K562 (cell line): ENCODE results near the gene KIF26B. TPM values are rescaled to one million over a fixed set of nuclear protein-coding genes. Genes with fewer than 3 reads are reported as not detected.

Source experiments
- ATAC-seq: fragments of 200-7000 bp; cut with Tn5 transposase; 3 replicates; pipeline ENCODE4 v1.9.1; 2020; ENCODE audit warnings: moderate library complexity
- BruUV-seq: library from RNA; stranded (reverse); fragments of 400-500 nt; replicated peaks from 2 replicates; lab custom pipeline; 2021; lab: Mats Ljungman, UMichigan
- CTCF ChIA-PET: fragments of 300-600 bp; formaldehyde crosslinking; extraction: SDS; loops from one replicate; lab custom pipeline; 2021; ENCODE audit warnings: low intra/inter-chr PET ratio; lab: Yijun Ruan, JAX
- POLR2A ChIA-PET: fragments of 300-600, 350-650 bp; sonication (Branson Sonifier 250); formaldehyde crosslinking; extraction: SDS; loops from one replicate; lab custom pipeline; 2021; ENCODE audit warnings: antibody characterized with exemption, inconsistent platforms; lab: Yijun Ruan, JAX
- DNase-seq, 4 experiments: peaks; one replicate each; pipeline versions ENCODE4 v3.0.0 to v3.0.0-alpha.2; 2011 to 2018; ENCODE audit warnings: low spot score in 3 of 4, mixed read lengths in 3 of 4; ENCODE audit errors: extremely low read depth in 1 of 4
- FAIRE-seq: peaks from 2 replicates; lab custom pipeline; 2011; peaks lifted over from hg19 to GRCh38; lab: Jason Lieb, UNC
- H2AFZ ChIP-seq: 2 replicates; pipeline ENCODE4 v1.6.0; 2011; ENCODE audit warnings: low read depth, low read length, control low read depth, inconsistent platforms
- H3K27ac ChIP-seq: fragments of 200-600 bp; 3 replicates; pipeline ENCODE4 v1.8.0; 2011; ENCODE audit warnings: low read depth, mild to moderate bottlenecking, control low read depth, inconsistent platforms, low read length, moderate library complexity, mixed read lengths; ENCODE audit errors: extremely low read depth
- H3K27me3 ChIP-seq, 2 experiments: fragments of 300-600 bp in 1 of 2; 2 replicates in 1 of 2; 3 replicates in 1 of 2; pipeline versions ENCODE4 v1.6.0 to v1.8.0; 2011; ENCODE audit warnings: inconsistent platforms in 2 of 2, low read length in 2 of 2, mild to moderate bottlenecking in 1 of 2, mixed read lengths in 1 of 2, moderate library complexity in 1 of 2; ENCODE audit not compliant: control insufficient read depth in 2 of 2, insufficient read depth in 2 of 2
- H3K36me3 ChIP-seq: fragments of 300-600 bp; 3 replicates; pipeline ENCODE4 v1.8.0; 2011; ENCODE audit warnings: mild to moderate bottlenecking, low read length, inconsistent platforms; ENCODE audit not compliant: control insufficient read depth, insufficient read depth
- H3K4me1 ChIP-seq, 2 experiments: fragments of 200-600 bp in 1 of 2; replicated peaks in 1 of 2; 2 replicates in 1 of 2; 3 replicates in 1 of 2; pipeline versions ENCODE4 v1.5.1 to v1.8.0; 2011; ENCODE audit warnings: inconsistent platforms in 2 of 2, low read length in 2 of 2, mild to moderate bottlenecking in 1 of 2, mixed read lengths in 1 of 2, moderate library complexity in 1 of 2; ENCODE audit not compliant: control insufficient read depth in 2 of 2, insufficient read depth in 2 of 2
- H3K4me2 ChIP-seq: 2 replicates; pipeline ENCODE4 v1.6.1; 2011; ENCODE audit warnings: low read length, control low read depth, inconsistent platforms, mixed read lengths; ENCODE audit not compliant: insufficient read depth
- H3K4me3 ChIP-seq: fragments of 200-600 bp; sonication (generic), shearing (Covaris generic); 2 replicates; pipeline ENCODE4 v1.5.1; 2016; ENCODE audit warnings: control low read depth, inconsistent platforms
- H3K79me2 ChIP-seq: fragments of 200-600 bp; 3 replicates; pipeline ENCODE4 v1.8.0; 2011; ENCODE audit warnings: low read length, inconsistent platforms; ENCODE audit not compliant: control insufficient read depth, insufficient read depth
- H3K9ac ChIP-seq, 2 experiments: 2 replicates each; pipeline versions ENCODE4 v1.6.0 to v1.6.1; 2011; ENCODE audit warnings: low read depth in 2 of 2, low read length in 2 of 2, control low read depth in 1 of 2, inconsistent platforms in 1 of 2, mild to moderate bottlenecking in 1 of 2, mixed read lengths in 1 of 2; ENCODE audit not compliant: insufficient read depth in 1 of 2
- H3K9me1 ChIP-seq: one replicate; pipeline ENCODE4 v1.6.0; 2011; ENCODE audit warnings: inconsistent platforms, mild to moderate bottlenecking, low read length, moderate library complexity; ENCODE audit not compliant: control insufficient read depth, insufficient read depth
- H3K9me3 ChIP-seq: replicated peaks from 2 replicates; pipeline ENCODE4 v1.5.1; 2011; ENCODE audit warnings: low read depth, low read length, inconsistent platforms; ENCODE audit not compliant: control insufficient read depth, insufficient read depth
- H4K20me1 ChIP-seq: replicated peaks from 2 replicates; pipeline ENCODE4 v1.6.1; 2011; ENCODE audit warnings: low read length, inconsistent platforms, mixed read lengths; ENCODE audit not compliant: control insufficient read depth, insufficient read depth
- ATF1 ChIP-seq, 2 experiments: fragments of 450-650 bp in 1 of 2; IDR thresholded peaks; 2 replicates each; pipeline ENCODE4 v1.6.1; 2016; ENCODE audit warnings: missing compliant biosample characterization in 1 of 2, missing genetic modification characterization in 1 of 2
- CREB3 ChIP-seq: fragments of 450-650 bp; conservative IDR thresholded peaks from 2 replicates; pipeline ENCODE4 v1.6.1; 2016; ENCODE audit warnings: missing genetic modification characterization, low read depth, mild to moderate bottlenecking, missing compliant biosample characterization, moderate library complexity
- FOXA1 ChIP-seq: fragments of 450-650 bp; IDR thresholded peaks from 2 replicates; pipeline ENCODE4 v1.6.1; 2016; ENCODE audit warnings: mild to moderate bottlenecking, borderline replicate concordance
- RERE ChIP-seq: sonication (generic); formaldehyde crosslinking; IDR thresholded peaks from 2 replicates; pipeline ENCODE4 v1.8.0; 2023; ENCODE audit warnings: missing genetic modification reagents, mild to moderate bottlenecking, borderline replicate concordance
- SRF ChIP-seq, 2 experiments: fragments of 250-450, 450-650 bp in 1 of 2; sonication (Bioruptor Pico) in 1 of 2; sonication (generic) in 1 of 2; formaldehyde crosslinking; IDR thresholded peaks; 2 replicates each; pipeline versions ENCODE4 v1.5.0 to v1.5.1; 2020 to 2022; ENCODE audit warnings: mild to moderate bottlenecking in 1 of 2, missing genetic modification reagents in 1 of 2
- ZNF609 ChIP-seq: sonication (generic); formaldehyde crosslinking; IDR thresholded peaks from 2 replicates; pipeline ENCODE4 v1.8.1; 2023; ENCODE audit warnings: missing genetic modification reagents, mild to moderate bottlenecking, borderline replicate concordance
- WGBS: fragments of 100-300 bp; shearing (Covaris generic); methylation state at CpG from one replicate; pipeline ENCODE4 v1.1.6; 2016; ENCODE audit warnings: low coverage, mixed read lengths; ENCODE audit not compliant: insufficient coverage; ENCODE audit errors: missing lambda C conversion rate; 5-methylcytosine and 5-hydroxymethylcytosine counted together
- in situ Hi-C: fragments of 300-500 bp; cut with MboI; formaldehyde crosslinking; loops from 4 replicates; pipeline ENCODE4 v1.15.0; 2018; ENCODE audit warnings: inconsistent platforms, mixed read lengths
- intact Hi-C: fragments of 100-400 bp; cut with micrococcal nuclease; formaldehyde crosslinking; loops from 2 replicates; pipeline ENCODE4 v1.14.2; 2022
- polyA plus RNA-seq, 8 experiments: library from polyadenylated mRNA; depleted of rRNA in 4 of 8; stranded (reverse) in 5 of 8; unstranded in 3 of 8; fragments of >200 nt; fragmentation: Nextera tagmentation in 2 of 8; fragmentation: Illumina TruSeq in 1 of 8; extraction: Ambion mirVana in 2 of 8; extraction: Trizol in 1 of 8; gene quantifications; 2 replicates each; pipeline versions ENCODE4 v1.2.1 to v1.2.3, GENCODE V29; 2011 to 2014; ENCODE audit warnings: inconsistent platforms in 1 of 8, missing spikeins in 1 of 8
- total RNA-seq, 7 experiments: library from RNA; depleted of rRNA in 6 of 7; stranded (reverse); fragments of >200 nt in 6 of 7; fragmentation: Illumina TruSeq in 2 of 7; extraction: Trizol in 2 of 7; gene quantifications; 2 replicates each; pipeline versions ENCODE4 v1.2.1 to v1.2.3, GENCODE V29; 2011 to 2021; ENCODE audit warnings: low replicate concordance in 1 of 7

The KIF26B gene
- total and polyA plus RNA-seq, 9 of the 15 experiments (the other 6 are each of a cell fraction or from before 2014, with no cell fraction given) = 0.02 to 0.08 (median 0.03) TPM; not detected in 6

- 6% methylated on average over 25 of the region's 25 CpGs for WGBS
- POLR2A ChIA-PET = interaction anchor here (1.5 kb wide), 1 partner anchor 13 kb away, joined by 7 read pairs; no protein-coding TSS in a partner anchor
- TF ChIP-seq RERE = no peak
- no peak for TF ChIP-seq CREB3 (tag)
- TF ChIP-seq ATF1 (CRISPR knock-in tag; IDR thresholded peaks at IDR 0.05) = no peak
- TF ChIP-seq ATF1 (tag; IDR thresholded peaks at IDR 0.05) = no peak
- no peak for TF ChIP-seq SRF (CRISPR knock-in tag; IDR thresholded peaks at IDR 0.05)
- TF ChIP-seq FOXA1 = no peak
- TF ChIP-seq ZNF609 (CRISPR knock-in tag) = no peak
These were observed 436.8 kb downstream of the KIF26B start for GRCh38 chr1:245591346-245592188.

More at GRCh38 chr1:245591346-245592188, 436.8 kb downstream of the KIF26B start:
- no peak overlapping the region for H3K4me2 ChIP-seq
- no peak overlapping the region for H3K27ac ChIP-seq
- H3K9me1 ChIP-seq = no peaks in the 10 kb centered on the region
- no peaks in the 10 kb centered on the region for H3K79me2 ChIP-seq
- ATAC-seq = peak; percentile 51; the same call in 2 of the 3 replicates
- no peaks in the 10 kb centered on the region for H3K36me3 ChIP-seq
- in situ Hi-C loops (no loop called here), intact Hi-C loops (no loop called here)
- BruUV-seq = no TSS peak
- H3K9ac ChIP-seq = no peak overlapping the region
- DNase-seq = no peak
- FAIRE-seq = no peak
- H3K27me3 ChIP-seq = peaks cover 31 to 55% of the 10 kb centered on the region in 2 experiments; a peak in 4 of 5 replicates
- no peak overlapping the region for H3K4me3 ChIP-seq
- no peak overlapping the region for H2AFZ ChIP-seq
- no peaks in the 10 kb centered on the region for H4K20me1 ChIP-seq
- no peaks in the 10 kb centered on the region for H3K9me3 ChIP-seq
- H3K4me1 ChIP-seq = peaks cover 0 to 4% of the 10 kb centered on the region in 2 experiments; a peak in 1 of 5 replicates
- CTCF ChIA-PET = no interaction called here
